Measurements from ENCODE around the gene PDCD10.

DNA sequence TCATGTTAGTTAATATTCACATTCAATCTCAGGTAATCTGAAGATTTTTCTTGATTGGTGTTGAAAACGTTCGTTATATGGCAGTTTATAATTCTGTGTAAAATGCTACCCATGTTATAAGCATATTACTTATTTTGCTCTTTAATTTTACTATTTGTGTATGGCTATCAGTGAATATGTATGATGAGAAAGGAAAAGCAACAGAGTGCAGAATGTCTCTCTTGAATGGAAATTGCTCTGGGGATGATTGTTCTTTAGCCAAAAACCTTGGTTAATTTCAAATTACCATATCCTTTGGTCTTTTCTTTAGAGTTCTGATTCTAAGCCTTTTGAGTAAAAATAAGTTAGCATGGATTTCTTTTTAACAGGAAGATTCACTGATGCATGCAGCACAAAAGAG lies 3.3 kb upstream of the PDCD10 start:
- TF ChIP-seq POU2F2 (IDR thresholded peaks at IDR 0.05; ENCODE audit: low read depth, low read length) = no peak
- TF ChIP-seq POLR2A (IDR thresholded peaks at IDR 0.05; ENCODE audit: low read depth, low read length) = no peak
- no peak for TF ChIP-seq POLR2AphosphoS5 (IDR thresholded peaks at IDR 0.05; ENCODE audit: low read depth, low read length)
- TF ChIP-seq SPI1 (IDR thresholded peaks at IDR 0.05; ENCODE audit: low read depth, low read length) = no peak
- TF ChIP-seq TAF1 (IDR thresholded peaks at IDR 0.05; ENCODE audit: low read depth, low read length) = no peak
